ENCODE results near the gene ABHD6. TPM values are rescaled to one million over a fixed set of nuclear protein-coding genes. Genes with fewer than 3 reads are reported as not detected.

Gene ABHD6
- total RNA-seq, 1 experiment from 2014 or later, result 12.7 TPM

GRCh38 chr3:58281069-58281468 is 43.5 kb downstream of the ABHD6 start (continued):
- no peak for TF ChIP-seq SP1 (IDR thresholded peaks at IDR 0.05; ENCODE audit: low read depth)
- no peak for TF ChIP-seq CTCF (IDR thresholded peaks at IDR 0.05 in 2 of 3, conservative IDR thresholded peaks at IDR 0.05 in 1 of 3; ENCODE audit: borderline replicate concordance in 1 of 3, insufficient read depth in 1 of 3, low read depth in 2 of 3, low read length in 2 of 3)
- TF ChIP-seq JUND (IDR thresholded peaks at IDR 0.05), result no peak
- no peak for TF ChIP-seq CBX3 (IDR thresholded peaks at IDR 0.05; ENCODE audit: low read depth)
- no peak for TF ChIP-seq SRF (IDR thresholded peaks at IDR 0.05; ENCODE audit: low read depth)
- no peak for TF ChIP-seq POLR2AphosphoS5 (IDR thresholded peaks at IDR 0.05; ENCODE audit: low read depth, low read length)

GRCh38 chr3:58285334-58285733 is 47.7 kb downstream of the ABHD6 start:
- Histone ChIP-seq H3K9me2 (ENCODE audit: insufficient read depth) (no peaks in the 10 kb centered on the region), H3K9ac (ENCODE audit: low read length) (no peak overlapping the region), H3K4me3 (replicated peaks in 1 of 2; ENCODE audit: low read depth in 1 of 2, low read length in 2 of 2) (no peak overlapping the region), H3K9me3 (ENCODE audit: control insufficient read depth in 1 of 2, insufficient read depth in 1 of 2, low read depth in 1 of 2, low read length in 2 of 2) (no peaks in the 10 kb centered on the region), H3K79me2 (ENCODE audit: insufficient read depth, low read length) (no peaks in the 10 kb centered on the region), H4K20me1 (ENCODE audit: insufficient read depth) (no peaks in the 10 kb centered on the region), H2AFZ (ENCODE audit: low read depth, low read length, poor library complexity, severe bottlenecking) (no peak overlapping the region), H3K27ac (ENCODE audit: low read depth, low read length) (no peak overlapping the region), H3K36me3 (ENCODE audit: control insufficient read depth in 1 of 2, insufficient read depth in 2 of 2, low read length in 2 of 2) (peaks cover 0 to 3% of the 10 kb centered on the region in 2 experiments; a peak in 2 of 4 replicates), H3K27me3 (ENCODE audit: insufficient read depth, low read length) (no peaks in the 10 kb centered on the region), H3K4me2 (ENCODE audit: low read length) (no peak overlapping the region), H3K4me1 (ENCODE audit: control insufficient read depth in 1 of 2, insufficient read depth in 2 of 2, low read length in 2 of 2) (no peaks in the 10 kb centered on the region)
- ATAC-seq (no peak), DNase-seq (ENCODE audit: low read depth, low spot score) (no peak)
- ChIA-PET POLR2A (no interaction called here), CTCF (no interaction called here), RAD21 (ENCODE audit: low non-redundant PET in 1 of 2, low total read pairs in 2 of 2, uncharacterized antibody in 2 of 2, unreplicated experiment in 2 of 2) (no interaction called here)
- intact Hi-C loops (cut with micrococcal nuclease), result no loop called here
- TF ChIP-seq ZFX (IDR thresholded peaks at IDR 0.05) (no peak), SIN3A (IDR thresholded peaks at IDR 0.05; ENCODE audit: low read depth) (no peak), CTCF (IDR thresholded peaks at IDR 0.05 in 2 of 3, conservative IDR thresholded peaks at IDR 0.05 in 1 of 3; ENCODE audit: borderline replicate concordance in 1 of 3, insufficient read depth in 1 of 3, low read depth in 2 of 3, low read length in 2 of 3) (0 out of 6 replicates have a peak, but pooled peaks of 1 of the 3 experiments have one; percentile 1)
- BruUV-seq (replicated peaks), result no TSS peak
